GM12875 (cell line): Measurements from ENCODE around the gene HABP2.

ENCODE experiments used
- H3K4me3 ChIP-seq: one replicate; pipeline ENCODE4 v1.5.1; 2011; ENCODE audit warnings: low read depth, low read length, control low read depth
- TF ChIP-seq, protein P1 (sequence below): IDR thresholded peaks from 2 replicates; pipeline ENCODE4 v1.5.1; 2011; ENCODE audit warnings: low read depth, mild to moderate bottlenecking, control low read depth, inconsistent platforms, low read length, moderate library complexity, borderline replicate concordance; ENCODE audit not compliant: insufficient read depth

Gene HABP2

DNA sequence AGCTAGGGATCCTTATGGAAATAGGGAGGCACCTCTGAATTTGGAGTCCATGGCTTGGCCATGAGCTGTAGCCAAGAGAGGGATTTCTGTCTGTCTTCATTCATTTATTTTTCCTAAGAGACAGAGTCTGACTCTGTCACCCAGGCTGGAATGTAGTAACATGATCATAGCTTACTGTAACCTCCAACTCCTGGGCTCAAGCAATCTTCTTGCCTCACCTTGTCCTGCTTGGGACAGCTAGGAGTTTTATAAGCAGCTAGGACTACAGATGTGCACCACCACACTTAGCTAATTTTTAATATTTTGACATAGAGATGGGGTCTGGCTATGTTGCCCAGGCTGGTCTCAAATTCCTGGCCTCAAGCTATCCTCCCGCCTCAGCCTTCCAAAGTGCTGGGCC, 8.5 kb upstream of the HABP2 start:
- TF ChIP-seq, protein P1, sequence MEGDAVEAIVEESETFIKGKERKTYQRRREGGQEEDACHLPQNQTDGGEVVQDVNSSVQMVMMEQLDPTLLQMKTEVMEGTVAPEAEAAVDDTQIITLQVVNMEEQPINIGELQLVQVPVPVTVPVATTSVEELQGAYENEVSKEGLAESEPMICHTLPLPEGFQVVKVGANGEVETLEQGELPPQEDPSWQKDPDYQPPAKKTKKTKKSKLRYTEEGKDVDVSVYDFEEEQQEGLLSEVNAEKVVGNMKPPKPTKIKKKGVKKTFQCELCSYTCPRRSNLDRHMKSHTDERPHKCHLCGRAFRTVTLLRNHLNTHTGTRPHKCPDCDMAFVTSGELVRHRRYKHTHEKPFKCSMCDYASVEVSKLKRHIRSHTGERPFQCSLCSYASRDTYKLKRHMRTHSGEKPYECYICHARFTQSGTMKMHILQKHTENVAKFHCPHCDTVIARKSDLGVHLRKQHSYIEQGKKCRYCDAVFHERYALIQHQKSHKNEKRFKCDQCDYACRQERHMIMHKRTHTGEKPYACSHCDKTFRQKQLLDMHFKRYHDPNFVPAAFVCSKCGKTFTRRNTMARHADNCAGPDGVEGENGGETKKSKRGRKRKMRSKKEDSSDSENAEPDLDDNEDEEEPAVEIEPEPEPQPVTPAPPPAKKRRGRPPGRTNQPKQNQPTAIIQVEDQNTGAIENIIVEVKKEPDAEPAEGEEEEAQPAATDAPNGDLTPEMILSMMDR = no peak
- H3K4me3 ChIP-seq = no peak overlapping the region

DNA sequence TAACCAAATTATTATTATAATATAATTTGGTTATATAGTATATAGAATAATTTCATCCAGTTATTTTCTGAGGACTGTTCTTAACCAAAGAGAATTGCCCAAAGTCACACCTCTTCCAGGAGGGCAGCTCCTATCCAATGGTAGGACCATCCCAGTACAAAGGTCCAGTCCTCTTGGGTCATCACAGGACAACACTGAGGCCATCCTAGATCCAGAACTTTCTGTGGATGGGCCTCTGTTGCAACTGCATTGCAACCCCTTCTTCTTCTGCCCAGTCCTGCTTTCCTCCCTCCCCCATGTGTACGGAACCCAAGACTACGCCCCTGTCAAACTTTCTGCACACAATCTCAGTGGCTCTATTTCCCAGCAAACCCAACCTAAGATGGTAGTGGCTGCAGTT, 5.4 kb upstream of the HABP2 start:
- TF ChIP-seq, protein P1 = no peak
- H3K4me3 ChIP-seq = no peak overlapping the region

DNA sequence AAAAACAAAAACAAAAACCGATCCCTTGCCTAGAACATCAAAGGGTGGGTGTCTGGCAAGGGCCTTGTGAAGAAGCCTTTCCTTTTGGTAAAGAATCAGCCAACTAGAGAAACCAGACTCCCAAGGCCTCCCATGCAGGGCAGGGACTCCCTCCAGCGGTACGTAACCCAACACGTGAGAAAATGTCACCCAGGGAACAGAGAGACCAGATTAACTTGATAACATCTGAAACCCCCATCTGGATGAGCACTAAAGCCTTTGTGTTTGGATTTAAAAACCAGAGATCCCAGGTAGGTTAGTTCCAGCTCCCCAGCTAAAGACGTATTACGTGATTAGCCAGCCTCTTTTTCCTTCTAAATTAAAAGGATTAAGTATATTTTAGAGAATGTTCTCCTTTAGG, 3.0 kb upstream of the HABP2 start:
- no peak overlapping the region for H3K4me3 ChIP-seq
- TF ChIP-seq, protein P1 = no peak

DNA sequence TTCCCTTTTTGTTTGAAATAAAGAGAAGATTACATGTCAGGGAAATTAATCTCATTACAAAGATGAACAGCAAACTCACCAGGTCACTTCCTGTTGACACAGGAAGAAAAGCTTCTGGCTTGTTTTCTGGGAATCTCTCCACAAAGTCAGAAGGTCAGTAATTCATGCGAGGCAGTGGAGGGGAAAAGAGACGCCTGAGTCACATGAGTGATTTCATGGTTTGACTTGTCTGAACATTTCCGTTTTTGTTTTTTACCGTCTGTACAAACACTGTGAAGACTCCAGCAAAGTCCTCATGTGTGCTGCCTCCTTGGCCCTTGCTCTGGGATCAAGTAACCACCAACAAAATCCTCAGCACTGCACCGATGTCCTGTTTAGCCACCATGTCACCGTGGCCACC, 2.5 kb upstream of the HABP2 start:
- TF ChIP-seq, protein P1 = no peak
- H3K4me3 ChIP-seq = no peak overlapping the region

DNA sequence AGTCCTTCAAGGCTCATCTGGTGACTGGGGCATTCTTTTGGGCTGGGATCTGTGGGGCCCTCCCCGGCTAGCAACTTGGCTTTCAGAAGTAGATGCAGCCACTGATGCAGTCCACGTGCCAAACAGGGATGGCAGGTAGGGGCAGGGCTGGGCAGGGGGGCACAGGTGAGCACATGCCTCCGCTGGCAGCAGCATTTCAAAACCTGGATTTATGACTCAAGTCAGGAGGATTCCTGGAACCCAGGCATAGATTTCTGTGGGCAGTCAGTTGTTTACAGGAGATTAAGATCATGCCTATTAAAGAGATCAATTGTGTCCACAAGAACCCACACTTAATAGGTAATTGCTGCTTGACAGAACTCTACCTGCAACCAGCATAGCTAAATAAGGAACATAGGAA, 839 bp upstream of the HABP2 start:
- TF ChIP-seq, protein P1 = no peak
- H3K4me3 ChIP-seq = no peak overlapping the region

DNA sequence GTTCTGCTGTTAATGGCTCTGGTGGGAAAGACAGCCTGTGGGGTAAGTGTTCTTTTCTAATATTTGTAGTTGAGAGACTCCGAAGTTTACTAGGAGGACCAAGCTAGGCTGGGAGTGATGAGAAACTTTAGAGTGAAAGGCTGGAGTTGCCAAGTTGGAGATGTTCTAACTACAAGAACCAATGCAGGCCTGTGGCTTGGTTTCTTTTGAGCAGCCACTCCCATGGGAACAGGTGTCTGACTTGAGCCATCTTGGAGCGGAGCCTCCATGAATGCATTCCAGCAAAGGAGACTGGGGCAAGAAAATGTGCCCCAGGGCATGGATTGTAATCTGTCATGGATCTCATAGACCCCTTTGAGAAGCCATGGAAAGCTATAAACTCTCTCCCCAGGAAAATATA, 296 bp downstream of the HABP2 start:
- H3K4me3 ChIP-seq = no peak overlapping the region
- TF ChIP-seq, protein P1 = no peak

DNA sequence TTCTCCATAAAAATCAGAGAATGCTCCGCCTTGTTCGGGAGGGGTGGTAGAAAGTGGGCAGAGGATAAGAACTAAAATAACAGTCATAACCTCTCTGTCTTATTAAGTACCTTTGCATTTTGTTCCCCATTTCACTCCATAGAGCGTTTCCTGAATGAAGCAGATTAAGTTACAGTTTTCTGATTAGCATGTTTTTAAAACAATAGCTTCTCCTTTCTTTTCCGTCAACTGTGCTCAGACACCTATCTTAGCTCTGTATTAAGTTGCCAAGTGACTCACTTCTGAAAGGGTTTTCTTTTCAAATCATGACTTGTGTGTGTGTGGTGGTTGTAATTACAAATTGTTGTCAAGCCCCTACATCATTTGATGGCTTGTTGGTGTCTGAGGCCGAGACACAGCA, 1.4 kb downstream of the HABP2 start:
- TF ChIP-seq, protein P1 = no peak
- H3K4me3 ChIP-seq = no peak overlapping the region
